Activated CD8-positive, alpha-beta memory T cell treated with anti-CD3 and anti-CD28 coated beads, Interleukin-2, amount 50 U/mL, for 24 hours (primary cell): ENCODE results near the gene SPSB2.

ENCODE experiments used
- DNase-seq: peaks from one replicate; pipeline ENCODE4 v3.0.0-alpha.2; 2020; ENCODE audit errors: extremely low read depth

Gene SPSB2

DNA sequence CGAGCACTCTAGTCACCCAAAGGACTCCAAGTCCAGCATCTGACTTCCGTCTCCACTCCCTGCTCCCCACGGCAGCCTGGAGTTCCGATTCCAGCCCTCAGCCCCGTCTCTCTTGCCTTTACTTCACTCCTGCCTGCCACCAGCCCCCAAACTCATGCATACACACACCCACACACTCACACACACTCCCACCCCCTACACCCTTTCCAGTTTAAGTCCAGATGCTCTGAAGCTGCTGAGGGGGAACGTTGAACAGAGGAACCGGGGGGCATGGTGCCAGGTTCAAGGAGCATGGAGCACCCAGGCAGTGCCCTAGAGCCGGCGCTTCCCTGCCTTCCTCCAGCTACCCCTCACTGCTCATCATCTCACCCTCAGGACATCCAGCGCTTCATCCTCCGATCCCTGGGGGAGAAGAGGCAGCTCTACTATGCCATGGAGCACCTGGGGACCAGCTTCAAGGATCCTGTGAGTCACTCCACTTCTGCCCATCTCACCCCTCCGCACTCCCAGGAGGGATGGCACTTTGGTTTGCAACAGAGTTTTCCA lies 41.6 kb downstream of the SPSB2 start:
- no peak for DNase-seq

DNA sequence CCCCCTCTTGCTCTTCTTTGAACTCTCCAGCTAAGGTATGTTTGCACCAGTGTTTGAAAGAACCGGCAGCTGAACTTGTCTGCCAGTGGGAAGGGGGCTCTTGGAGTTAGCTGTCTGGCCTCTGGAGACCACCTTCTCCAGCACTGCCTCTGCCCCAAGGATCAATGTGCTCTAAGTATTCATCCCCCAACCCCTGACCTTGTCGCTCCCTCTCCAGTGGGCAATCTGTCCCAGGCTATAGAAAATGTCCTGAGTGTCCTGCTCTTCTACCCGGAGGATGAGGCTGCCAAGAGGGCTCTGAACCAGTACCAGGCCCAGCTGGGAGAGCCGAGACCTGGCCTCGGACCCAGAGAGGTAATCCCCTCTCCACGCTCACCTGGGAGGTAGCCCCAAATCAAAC lies 42.1 kb downstream of the SPSB2 start:
- DNase-seq = no peak

DNA sequence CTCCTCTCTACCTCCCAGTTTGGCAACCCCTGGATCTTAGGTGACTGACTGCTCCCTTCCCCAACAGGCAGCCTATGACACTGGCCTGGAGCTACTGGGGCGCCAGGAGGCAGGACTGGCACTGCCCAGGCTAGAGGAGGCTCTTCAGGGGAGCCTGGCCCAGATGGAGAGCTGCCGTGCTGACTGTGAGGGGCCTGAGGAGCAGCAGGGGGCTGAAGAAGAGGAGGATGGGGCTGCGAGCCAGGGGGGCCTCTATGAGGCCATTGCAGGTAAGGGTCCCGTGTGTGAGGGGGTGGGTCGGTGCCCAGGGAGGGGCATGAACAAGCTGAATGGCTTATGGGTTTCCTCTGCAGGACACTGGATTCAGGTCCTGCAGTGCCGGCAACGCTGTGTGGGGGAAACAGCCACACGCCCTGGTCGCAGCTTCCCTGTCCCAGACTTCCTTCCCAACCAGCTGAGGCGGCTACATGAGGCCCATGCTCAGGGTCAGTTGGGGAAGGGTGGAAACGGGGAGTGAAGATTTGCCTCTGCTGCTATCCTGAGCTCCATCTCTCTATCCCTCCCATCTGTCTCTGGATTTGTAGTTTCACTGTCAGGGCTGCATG lies 42.7 kb downstream of the SPSB2 start:
- no peak for DNase-seq

GRCh38 chr12:6829536-6830220 lies 43.4 kb downstream of the SPSB2 start:
- no peak for DNase-seq

GRCh38 chr12:6828781-6829535 lies 44.1 kb downstream of the SPSB2 start:
- DNase-seq = no peak

DNA sequence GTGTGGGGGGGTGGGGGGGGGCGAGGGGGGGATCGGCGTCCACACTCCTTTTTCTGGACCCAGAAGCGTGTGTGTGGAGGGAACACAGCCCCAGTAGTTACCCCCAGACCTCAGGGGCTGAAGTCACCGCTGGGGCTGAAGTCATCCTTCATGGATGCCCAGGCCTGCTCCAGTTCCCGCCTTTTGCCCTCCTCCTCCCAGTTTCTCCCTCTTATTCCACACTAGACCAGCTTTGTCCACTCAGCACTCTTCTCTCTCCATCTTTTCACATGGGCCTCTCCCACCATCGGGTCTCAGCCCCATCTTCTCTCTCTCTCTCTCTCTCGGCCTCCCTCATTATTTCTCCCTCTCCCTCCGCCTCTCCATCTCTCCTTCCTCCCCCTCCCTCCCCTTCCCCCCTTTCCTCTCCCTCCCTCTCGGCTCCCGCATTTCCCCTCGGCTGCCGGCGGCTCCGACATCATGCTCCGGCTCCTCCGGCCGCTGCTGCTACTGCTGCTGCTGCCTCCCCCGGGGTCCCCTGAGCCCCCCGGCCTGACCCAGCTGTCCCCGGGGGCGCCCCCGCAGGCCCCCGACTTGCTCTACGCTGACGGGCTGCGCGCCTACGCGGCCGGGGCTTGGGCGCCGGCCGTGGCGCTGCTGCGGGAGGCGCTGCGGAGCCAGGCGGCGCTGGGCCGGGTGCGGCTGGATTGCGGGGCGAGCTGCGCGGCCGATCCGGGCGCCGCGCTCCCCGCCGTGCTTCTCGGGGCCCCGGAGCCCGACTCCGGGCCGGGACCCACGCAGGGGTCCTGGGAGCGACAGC lies 44.9 kb downstream of the SPSB2 start, which contains the start of gene P3H3:
P3H3 (plus strand) TSS at position 426 of the 799 bp plus-strand sequence; CDS start at position 460, 34 bp downstream.
- DNase-seq = no peak

- DNase-seq = no peak
Observed at GRCh38 chr12:6827437-6827911, 45.6 kb downstream of the SPSB2 start.

GRCh38 chr12:6826734-6827436 lies 46.2 kb downstream of the SPSB2 start:
- DNase-seq = no peak

DNA sequence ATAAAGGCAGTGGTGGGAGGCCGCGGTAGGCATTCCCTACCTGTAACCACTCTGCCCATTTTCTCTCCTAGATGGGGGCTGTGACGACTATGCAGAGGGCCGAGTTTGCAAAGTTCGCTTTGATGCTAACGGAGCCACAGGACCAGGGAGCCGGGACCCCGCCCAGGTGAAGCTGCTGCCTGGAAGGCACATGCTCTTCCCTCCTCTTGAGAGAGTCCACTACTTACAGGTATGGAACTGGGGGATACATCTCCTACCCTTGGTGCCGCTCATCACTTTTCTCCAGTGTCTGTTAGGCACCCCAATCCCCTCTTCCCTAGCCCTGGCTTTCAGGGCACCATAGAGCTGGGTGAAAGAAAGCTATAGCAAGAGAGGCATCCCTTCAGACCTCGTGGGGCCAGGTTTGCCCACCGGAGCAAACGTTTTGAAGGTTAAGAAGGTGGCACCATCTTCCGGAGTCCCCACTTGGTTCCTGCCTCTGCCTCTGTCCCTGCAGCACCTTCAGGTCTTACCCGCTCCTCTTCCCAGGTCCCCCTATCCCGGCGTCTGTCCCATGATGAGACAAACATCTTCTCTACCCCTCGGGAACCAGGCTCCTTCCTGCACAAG lies 46.9 kb downstream of the SPSB2 start:
- DNase-seq = no peak

DNA sequence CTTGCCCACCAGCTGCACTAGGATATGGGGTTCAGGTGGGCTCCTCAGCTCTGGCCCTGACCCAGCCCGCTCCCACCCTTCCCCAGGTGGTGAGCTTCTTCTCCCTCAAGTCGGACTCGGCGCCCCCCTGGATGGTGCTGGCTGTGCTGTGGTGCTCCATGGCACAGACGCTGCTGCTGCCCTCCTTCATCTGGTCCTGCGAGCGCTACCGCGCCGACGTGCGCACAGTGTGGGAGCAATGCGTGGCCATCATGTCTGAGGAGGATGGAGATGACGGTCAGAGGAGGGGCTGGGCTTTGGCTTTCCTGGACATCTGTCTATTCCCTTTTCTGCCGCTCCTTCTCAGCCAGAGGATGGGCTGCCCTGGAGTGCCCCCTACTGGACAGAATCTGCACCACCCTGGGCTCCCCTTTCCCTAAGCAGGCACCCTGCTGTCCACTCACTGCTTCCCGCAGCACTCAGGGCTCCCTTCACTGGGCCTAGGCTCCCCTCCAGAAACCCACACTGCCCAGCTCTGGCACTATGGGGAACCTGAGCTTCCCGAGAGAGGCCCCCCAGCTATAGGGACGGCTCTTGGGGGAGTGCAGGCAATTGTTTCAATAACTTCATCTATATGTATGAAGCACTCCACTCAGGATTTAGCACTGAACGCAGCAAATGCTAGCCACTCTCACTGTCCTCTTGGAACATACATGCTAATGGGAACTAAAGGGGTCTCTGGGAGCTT lies 47.5 kb downstream of the SPSB2 start:
- DNase-seq = peak; percentile 43

DNA sequence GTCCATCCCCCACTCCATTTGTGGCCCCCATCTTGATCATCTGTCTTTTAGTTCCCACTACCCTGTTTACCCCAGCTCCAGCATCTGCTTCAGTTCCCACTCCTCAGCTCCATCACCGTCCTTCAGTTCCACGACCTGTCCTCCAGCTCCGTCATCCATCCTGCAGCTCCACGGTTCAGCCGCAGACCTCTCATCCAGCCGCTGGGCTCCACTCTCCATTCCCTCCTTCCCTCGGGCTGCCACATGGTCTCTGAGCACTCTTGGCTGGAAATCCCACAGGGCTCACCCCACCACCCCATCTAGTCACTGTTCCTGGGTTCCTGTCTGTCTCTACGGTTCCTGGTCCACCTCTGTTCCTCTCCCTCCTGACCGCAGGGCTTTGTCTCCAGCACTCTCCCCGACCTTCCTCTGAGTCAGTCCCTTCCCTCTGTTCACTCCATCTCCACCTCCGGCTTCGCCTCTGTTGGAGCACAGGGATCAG lies 48.2 kb downstream of the SPSB2 start:
- DNase-seq = no peak

- DNase-seq = no peak
Observed at GRCh38 chr12:6824085-6824775, 48.9 kb downstream of the SPSB2 start.

- DNase-seq = no peak
Observed at GRCh38 chr12:6823182-6824084, 49.7 kb downstream of the SPSB2 start.

DNA sequence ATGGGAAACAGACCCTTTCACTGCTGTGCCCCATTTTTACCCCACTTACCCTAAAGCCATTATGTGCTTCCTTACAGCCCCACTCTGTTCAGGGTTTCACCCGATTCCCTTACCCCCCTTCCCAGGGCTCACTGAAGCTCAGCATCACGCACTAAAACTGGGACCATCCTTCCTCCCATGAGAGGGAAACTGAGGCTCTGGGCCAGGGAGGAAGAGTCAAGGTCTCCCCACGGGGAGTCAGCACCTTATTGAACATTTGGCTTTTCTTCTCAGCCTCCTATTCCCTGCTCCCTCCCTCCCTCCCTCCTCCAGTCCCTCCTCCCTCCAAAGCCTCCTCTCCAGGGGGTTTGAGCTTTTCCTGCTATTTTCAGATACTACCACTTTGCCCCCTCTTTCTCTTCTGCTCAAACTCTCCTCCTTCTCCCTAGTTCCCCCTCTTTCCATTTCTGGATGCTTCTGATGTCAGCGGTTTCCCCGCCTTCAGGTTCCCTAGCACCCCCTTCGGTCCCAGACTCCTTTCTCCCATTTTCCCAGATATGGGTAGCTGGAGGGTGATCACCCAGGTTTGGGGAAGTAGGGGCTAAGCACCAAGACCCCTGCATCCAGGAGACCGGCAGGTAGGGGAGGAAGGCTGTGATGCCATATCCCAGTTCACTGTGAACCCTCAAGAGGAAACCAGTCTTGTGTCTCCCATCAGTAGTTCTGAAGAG lies 50.5 kb downstream of the SPSB2 start:
- DNase-seq = no peak

- DNase-seq = no peak
Observed at GRCh38 chr12:6821591-6822425, 51.3 kb downstream of the SPSB2 start, which contains the start of gene GPR162. Gene GPR162 (plus strand): TSS chr12:6821821. CDS start chr12:6823899, 2,078 bp downstream.
